Liver (tissue), 9 donors: ENCODE results near the gene GTSE1. TPM values are rescaled to one million over a fixed set of nuclear protein-coding genes. Genes with fewer than 3 reads are reported as not detected.

Experiments
- DNase-seq: peaks from one replicate; pipeline ENCODE4 v3.0.0-alpha.2; 2017; ENCODE audit warnings: low spot score
- H3K27ac ChIP-seq, 2 donors: one replicate each; pipeline ENCODE4 v1.7.0; 2013; ENCODE audit warnings: inconsistent platforms in 2 of 2, low read length in 2 of 2, control low read depth in 1 of 2, low read depth in 1 of 2, mild to moderate bottlenecking in 1 of 2
- H3K27me3 ChIP-seq, 4 donors: one replicate each; pipeline versions ENCODE4 v1.6.1 to v1.7.0; 2013; ENCODE audit warnings: low read length in 3 of 4, inconsistent platforms in 1 of 4, mild to moderate bottlenecking in 1 of 4, moderate library complexity in 1 of 4; ENCODE audit not compliant: control insufficient read depth in 4 of 4, insufficient read depth in 4 of 4
- H3K36me3 ChIP-seq, 4 donors: one replicate each; pipeline versions ENCODE4 v1.6.1 to v1.7.0; 2013; ENCODE audit warnings: low read length in 3 of 4, mild to moderate bottlenecking in 3 of 4, low read depth in 1 of 4, moderate library complexity in 1 of 4; ENCODE audit not compliant: control insufficient read depth in 4 of 4, insufficient read depth in 3 of 4
- H3K4me1 ChIP-seq, 4 donors: one replicate each; pipeline versions ENCODE4 v1.6.1 to v1.7.0; 2013; ENCODE audit warnings: low read length in 3 of 4, mild to moderate bottlenecking in 3 of 4, moderate library complexity in 1 of 4; ENCODE audit not compliant: control insufficient read depth in 4 of 4, insufficient read depth in 4 of 4
- H3K4me3 ChIP-seq, 3 donors: one replicate each; pipeline versions ENCODE4 v1.6.1 to v1.7.0; 2013; ENCODE audit warnings: low read length in 3 of 3, control low read depth in 1 of 3, low read depth in 1 of 3, mild to moderate bottlenecking in 1 of 3
- H3K9ac ChIP-seq, 2 donors: one replicate each; pipeline ENCODE4 v1.7.0; 2013; ENCODE audit warnings: low read length in 2 of 2, mild to moderate bottlenecking in 2 of 2, moderate library complexity in 2 of 2, control low read depth in 1 of 2, low read depth in 1 of 2
- H3K9me3 ChIP-seq, 4 donors: one replicate each; pipeline versions ENCODE4 v1.6.1 to v1.7.0; 2013; ENCODE audit warnings: low read length in 3 of 4; ENCODE audit not compliant: control insufficient read depth in 4 of 4
- EGR1 ChIP-seq, 2 donors: IDR thresholded peaks; 2 replicates each; pipeline ENCODE4 v1.6.1; 2016 to 2018; ENCODE audit warnings: antibody characterized with exemption in 2 of 2, low read depth in 2 of 2
- FOXA2 ChIP-seq: IDR thresholded peaks from 2 replicates; pipeline ENCODE4 v1.6.1; 2016; ENCODE audit warnings: antibody characterized with exemption
- HNF4A ChIP-seq, 2 donors: conservative IDR thresholded peaks; 2 replicates each; pipeline ENCODE4 v1.6.1; 2016; ENCODE audit warnings: antibody characterized with exemption in 2 of 2, mild to moderate bottlenecking in 2 of 2
- HNF4G ChIP-seq: IDR thresholded peaks from 2 replicates; pipeline ENCODE4 v1.6.1; 2016; ENCODE audit warnings: antibody characterized with exemption
- JUND ChIP-seq, 2 donors: IDR thresholded peaks; 2 replicates each; pipeline ENCODE4 v1.6.1; 2016; ENCODE audit warnings: antibody characterized with exemption in 2 of 2
- NR2F2 ChIP-seq: IDR thresholded peaks from 2 replicates; pipeline ENCODE4 v1.6.1; 2016; ENCODE audit warnings: antibody characterized with exemption
- RAD21 ChIP-seq, 2 donors: IDR thresholded peaks; 2 replicates each; pipeline ENCODE4 v1.6.1; 2016; ENCODE audit warnings: antibody characterized with exemption in 2 of 2, mild to moderate bottlenecking in 2 of 2
- RXRA ChIP-seq, 2 donors: IDR thresholded peaks; 2 replicates each; pipeline ENCODE4 v1.6.1; 2017 to 2018; ENCODE audit warnings: antibody characterized with exemption in 2 of 2, mild to moderate bottlenecking in 1 of 2
- SP1 ChIP-seq: IDR thresholded peaks from 2 replicates; pipeline ENCODE4 v1.6.1; 2018; ENCODE audit warnings: antibody characterized with exemption, mild to moderate bottlenecking
- TAF1 ChIP-seq: conservative IDR thresholded peaks from 2 replicates; pipeline ENCODE4 v1.6.1; 2016; ENCODE audit warnings: antibody characterized with exemption, mild to moderate bottlenecking
- YY1 ChIP-seq: IDR thresholded peaks from 2 replicates; pipeline ENCODE4 v1.6.1; 2016; ENCODE audit warnings: antibody characterized with exemption, mild to moderate bottlenecking
- whole genome bisulfite sequencing: extraction: QIAGEN DNeasy Blood & Tissue Kit; methylation state at CpG from one replicate; pipeline ENCODE4 v1.1.7; 2013; 5-methylcytosine and 5-hydroxymethylcytosine counted together
- polyA plus RNA-seq, 2 donors: library from polyadenylated mRNA; stranded (reverse) in 1 of 2; unstranded in 1 of 2; fragments of 200-250 nt in 1 of 2; fragments of >200 nt in 1 of 2; fragmentation: Nextera tagmentation in 1 of 2; extraction: Ambion mirVana in 1 of 2; gene quantifications; one replicate each; pipeline versions ENCODE4 v1.2.1 to v1.2.3, GENCODE V29; 2013 to 2015
- total RNA-seq, 2 donors: library from RNA; depleted of rRNA; stranded (reverse); fragments of >200 nt; gene quantifications; one replicate each; pipeline ENCODE4 v1.2.3, GENCODE V29; 2014
- TF ChIP-seq, protein P1 (sequence below): fragments of 150-350 bp; IDR thresholded peaks from 2 replicates; pipeline ENCODE4 v1.5.1; 2017; ENCODE audit warnings: improper control_type of control experiment, low read depth, low read length; ENCODE audit not compliant: missing input control
- TF ChIP-seq, protein P2 (sequence below): IDR thresholded peaks from 2 replicates; pipeline ENCODE4 v1.6.1; 2016; ENCODE audit warnings: antibody characterized with exemption
- TF ChIP-seq, protein P3 (sequence below): IDR thresholded peaks from 2 replicates; pipeline ENCODE4 v1.6.1; 2016; ENCODE audit warnings: antibody characterized with exemption, mild to moderate bottlenecking
- TF ChIP-seq, protein P4 (sequence below): IDR thresholded peaks from 2 replicates; pipeline ENCODE4 v1.6.1; 2016; ENCODE audit warnings: antibody characterized with exemption
- donor health status: healthy.
- donor health status: healthy.
- donor health status: healthy.
- donor health status: healthy.
- donor health status: healthy.

GTSE1 gene
- total and polyA plus RNA-seq, 4 donors: 0.17 to 13.9 (median 0.85) TPM

DNA sequence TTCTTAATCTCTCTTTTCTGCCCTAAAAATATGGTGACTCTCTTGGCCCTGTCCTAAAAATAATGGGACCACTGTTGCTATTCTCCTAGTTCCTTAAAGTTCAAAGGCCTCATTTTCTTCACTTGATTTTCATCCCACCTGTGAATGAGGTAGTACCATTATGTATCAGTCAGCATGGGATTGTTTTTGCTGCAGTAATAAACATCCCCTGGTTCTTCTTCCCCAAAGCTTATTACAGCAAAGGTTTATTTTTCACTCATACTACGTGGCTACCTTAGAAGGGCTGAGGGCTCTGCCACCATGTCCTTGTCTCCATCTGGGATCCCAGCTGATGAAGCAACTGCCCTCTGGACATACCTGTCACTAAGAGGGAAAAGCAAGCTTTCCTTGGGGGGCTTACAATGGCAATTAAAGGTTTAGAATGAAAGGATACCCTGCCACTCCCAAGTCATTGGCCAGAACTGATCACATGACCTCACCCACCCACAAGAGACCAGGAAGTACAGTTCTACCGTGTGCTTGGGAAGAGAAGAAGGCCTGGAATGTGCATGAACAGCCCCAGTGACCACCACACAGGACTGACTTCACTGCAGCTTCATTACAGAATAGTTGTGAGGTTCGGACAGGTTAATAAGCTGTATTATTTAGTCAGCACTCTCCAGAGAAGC is 21.1 kb upstream of the GTSE1 start:
- peaks cover 0 to 6% (median 1%) of the 10 kb centered on the region in 4 donors for H3K4me1 ChIP-seq
- TF ChIP-seq YY1: no peak
- TF ChIP-seq, protein P1, sequence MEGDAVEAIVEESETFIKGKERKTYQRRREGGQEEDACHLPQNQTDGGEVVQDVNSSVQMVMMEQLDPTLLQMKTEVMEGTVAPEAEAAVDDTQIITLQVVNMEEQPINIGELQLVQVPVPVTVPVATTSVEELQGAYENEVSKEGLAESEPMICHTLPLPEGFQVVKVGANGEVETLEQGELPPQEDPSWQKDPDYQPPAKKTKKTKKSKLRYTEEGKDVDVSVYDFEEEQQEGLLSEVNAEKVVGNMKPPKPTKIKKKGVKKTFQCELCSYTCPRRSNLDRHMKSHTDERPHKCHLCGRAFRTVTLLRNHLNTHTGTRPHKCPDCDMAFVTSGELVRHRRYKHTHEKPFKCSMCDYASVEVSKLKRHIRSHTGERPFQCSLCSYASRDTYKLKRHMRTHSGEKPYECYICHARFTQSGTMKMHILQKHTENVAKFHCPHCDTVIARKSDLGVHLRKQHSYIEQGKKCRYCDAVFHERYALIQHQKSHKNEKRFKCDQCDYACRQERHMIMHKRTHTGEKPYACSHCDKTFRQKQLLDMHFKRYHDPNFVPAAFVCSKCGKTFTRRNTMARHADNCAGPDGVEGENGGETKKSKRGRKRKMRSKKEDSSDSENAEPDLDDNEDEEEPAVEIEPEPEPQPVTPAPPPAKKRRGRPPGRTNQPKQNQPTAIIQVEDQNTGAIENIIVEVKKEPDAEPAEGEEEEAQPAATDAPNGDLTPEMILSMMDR: no peak
- no peak for TF ChIP-seq RAD21 (IDR thresholded peaks at IDR 0.05)
- no peak for TF ChIP-seq NR2F2
- TF ChIP-seq, protein P2, sequence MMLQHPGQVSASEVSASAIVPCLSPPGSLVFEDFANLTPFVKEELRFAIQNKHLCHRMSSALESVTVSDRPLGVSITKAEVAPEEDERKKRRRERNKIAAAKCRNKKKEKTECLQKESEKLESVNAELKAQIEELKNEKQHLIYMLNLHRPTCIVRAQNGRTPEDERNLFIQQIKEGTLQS: no peak
- TF ChIP-seq SP1: no peak
- no peak for TF ChIP-seq TAF1
- TF ChIP-seq JUND (IDR thresholded peaks at IDR 0.05): no peak
- TF ChIP-seq HNF4G: no peak
- no peak for TF ChIP-seq EGR1 (IDR thresholded peaks at IDR 0.05; ENCODE audit: low read depth in 2 of 2)
- TF ChIP-seq, protein P3, sequence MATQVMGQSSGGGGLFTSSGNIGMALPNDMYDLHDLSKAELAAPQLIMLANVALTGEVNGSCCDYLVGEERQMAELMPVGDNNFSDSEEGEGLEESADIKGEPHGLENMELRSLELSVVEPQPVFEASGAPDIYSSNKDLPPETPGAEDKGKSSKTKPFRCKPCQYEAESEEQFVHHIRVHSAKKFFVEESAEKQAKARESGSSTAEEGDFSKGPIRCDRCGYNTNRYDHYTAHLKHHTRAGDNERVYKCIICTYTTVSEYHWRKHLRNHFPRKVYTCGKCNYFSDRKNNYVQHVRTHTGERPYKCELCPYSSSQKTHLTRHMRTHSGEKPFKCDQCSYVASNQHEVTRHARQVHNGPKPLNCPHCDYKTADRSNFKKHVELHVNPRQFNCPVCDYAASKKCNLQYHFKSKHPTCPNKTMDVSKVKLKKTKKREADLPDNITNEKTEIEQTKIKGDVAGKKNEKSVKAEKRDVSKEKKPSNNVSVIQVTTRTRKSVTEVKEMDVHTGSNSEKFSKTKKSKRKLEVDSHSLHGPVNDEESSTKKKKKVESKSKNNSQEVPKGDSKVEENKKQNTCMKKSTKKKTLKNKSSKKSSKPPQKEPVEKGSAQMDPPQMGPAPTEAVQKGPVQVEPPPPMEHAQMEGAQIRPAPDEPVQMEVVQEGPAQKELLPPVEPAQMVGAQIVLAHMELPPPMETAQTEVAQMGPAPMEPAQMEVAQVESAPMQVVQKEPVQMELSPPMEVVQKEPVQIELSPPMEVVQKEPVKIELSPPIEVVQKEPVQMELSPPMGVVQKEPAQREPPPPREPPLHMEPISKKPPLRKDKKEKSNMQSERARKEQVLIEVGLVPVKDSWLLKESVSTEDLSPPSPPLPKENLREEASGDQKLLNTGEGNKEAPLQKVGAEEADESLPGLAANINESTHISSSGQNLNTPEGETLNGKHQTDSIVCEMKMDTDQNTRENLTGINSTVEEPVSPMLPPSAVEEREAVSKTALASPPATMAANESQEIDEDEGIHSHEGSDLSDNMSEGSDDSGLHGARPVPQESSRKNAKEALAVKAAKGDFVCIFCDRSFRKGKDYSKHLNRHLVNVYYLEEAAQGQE: no peak
- TF ChIP-seq FOXA2: no peak
- TF ChIP-seq, protein P4, sequence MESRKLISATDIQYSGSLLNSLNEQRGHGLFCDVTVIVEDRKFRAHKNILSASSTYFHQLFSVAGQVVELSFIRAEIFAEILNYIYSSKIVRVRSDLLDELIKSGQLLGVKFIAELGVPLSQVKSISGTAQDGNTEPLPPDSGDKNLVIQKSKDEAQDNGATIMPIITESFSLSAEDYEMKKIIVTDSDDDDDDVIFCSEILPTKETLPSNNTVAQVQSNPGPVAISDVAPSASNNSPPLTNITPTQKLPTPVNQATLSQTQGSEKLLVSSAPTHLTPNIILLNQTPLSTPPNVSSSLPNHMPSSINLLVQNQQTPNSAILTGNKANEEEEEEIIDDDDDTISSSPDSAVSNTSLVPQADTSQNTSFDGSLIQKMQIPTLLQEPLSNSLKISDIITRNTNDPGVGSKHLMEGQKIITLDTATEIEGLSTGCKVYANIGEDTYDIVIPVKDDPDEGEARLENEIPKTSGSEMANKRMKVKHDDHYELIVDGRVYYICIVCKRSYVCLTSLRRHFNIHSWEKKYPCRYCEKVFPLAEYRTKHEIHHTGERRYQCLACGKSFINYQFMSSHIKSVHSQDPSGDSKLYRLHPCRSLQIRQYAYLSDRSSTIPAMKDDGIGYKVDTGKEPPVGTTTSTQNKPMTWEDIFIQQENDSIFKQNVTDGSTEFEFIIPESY: no peak
- H3K36me3 ChIP-seq: peaks cover 42 to 85% (median 76%) of the 10 kb centered on the region in 4 donors
- H3K9ac ChIP-seq: no peak overlapping the region
- H3K27me3 ChIP-seq: no peaks in the 10 kb centered on the region
- no peak overlapping the region for H3K4me3 ChIP-seq
- 69% methylated on average over 3 of the region's 3 CpGs for WGBS
- DNase-seq: no peak
- H3K27ac ChIP-seq: no peak overlapping the region
- H3K9me3 ChIP-seq: no peaks in the 10 kb centered on the region

DNA sequence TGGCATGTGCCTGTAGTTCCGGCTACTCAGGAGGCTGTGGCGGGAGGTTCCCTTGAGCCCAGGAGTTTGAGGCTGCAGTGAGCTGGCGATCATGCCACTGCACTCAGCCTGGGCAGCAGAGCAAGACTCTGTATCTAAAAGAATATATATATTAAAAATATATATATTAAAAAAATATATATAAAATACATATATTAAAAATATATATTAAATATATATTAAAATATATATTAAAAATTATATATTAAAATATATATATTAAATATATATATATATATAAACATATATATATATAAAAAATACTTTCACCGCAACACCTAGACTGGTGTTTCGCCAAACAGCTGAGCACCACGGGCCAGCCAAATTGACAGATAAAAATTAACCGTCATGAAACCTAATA is 20.1 kb upstream of the GTSE1 start:
- peaks cover 49 to 89% (median 83%) of the 10 kb centered on the region in 4 donors for H3K36me3 ChIP-seq
- DNase-seq: no peak
- 94% methylated on average over 7 of the region's 7 CpGs for WGBS
- H3K27ac ChIP-seq: no peak overlapping the region
- H3K27me3 ChIP-seq: no peaks in the 10 kb centered on the region
- H3K9me3 ChIP-seq: no peaks in the 10 kb centered on the region
- H3K4me3 ChIP-seq: no peak overlapping the region
- no peak overlapping the region for H3K9ac ChIP-seq
- H3K4me1 ChIP-seq: peaks cover 0 to 5% (median 1%) of the 10 kb centered on the region in 4 donors
- TF ChIP-seq RXRA (IDR thresholded peaks at IDR 0.05) (no peak), RAD21 (IDR thresholded peaks at IDR 0.05) (no peak), FOXA2 (no peak), HNF4G (no peak), HNF4A (conservative IDR thresholded peaks at IDR 0.05) (no peak), SP1 (no peak), JUND (IDR thresholded peaks at IDR 0.05) (no peak)
- TF ChIP-seq, protein P3: no peak
- TF ChIP-seq, protein P2: no peak
- TF ChIP-seq, protein P1: no peak
